Karpas-422 (cell line): ENCODE data around the gene RPS15. TPM values are rescaled to one million over a fixed set of nuclear protein-coding genes. Genes with fewer than 3 reads are reported as not detected.

Experiments used
- DNase-seq: peaks from one replicate; pipeline ENCODE4 v3.0.0-alpha.2; 2015
- H2AFZ ChIP-seq: fragments of 200-600 bp; sonication (generic); 2 replicates; pipeline ENCODE4 v1.6.1; 2014; ENCODE audit warnings: antibody characterized with exemption, low read length, mixed read lengths
- H3K27ac ChIP-seq: fragments of 200-600 bp; sonication (generic); 2 replicates; pipeline ENCODE4 v1.5.1; 2014; ENCODE audit warnings: mild to moderate bottlenecking, low read length, moderate library complexity
- H3K27me3 ChIP-seq: fragments of 200-600 bp; sonication (generic); 2 replicates; pipeline ENCODE4 v1.6.1; 2014; ENCODE audit warnings: low read length, mixed read lengths
- H3K36me3 ChIP-seq: fragments of 200-600 bp; sonication (generic); 2 replicates; pipeline ENCODE4 v1.6.1; 2014; ENCODE audit warnings: low read length, mixed read lengths; ENCODE audit not compliant: insufficient read depth
- H3K4me1 ChIP-seq: fragments of 200-600 bp; sonication (generic); 2 replicates; pipeline ENCODE4 v1.6.1; 2014; ENCODE audit warnings: mild to moderate bottlenecking, low read length, mixed read lengths
- H3K4me2 ChIP-seq: fragments of 200-600 bp; sonication (generic); 2 replicates; pipeline ENCODE4 v1.6.1; 2014; ENCODE audit warnings: low read length, low read depth, mild to moderate bottlenecking; ENCODE audit not compliant: poor library complexity, severe bottlenecking
- H3K4me3 ChIP-seq: fragments of 200-600 bp; sonication (generic); 2 replicates; pipeline ENCODE4 v1.5.1; 2014; ENCODE audit warnings: mild to moderate bottlenecking, antibody characterized with exemption, low read length, mixed read lengths
- H3K79me2 ChIP-seq: fragments of 200-600 bp; sonication (generic); 2 replicates; pipeline ENCODE4 v1.6.1; 2014; ENCODE audit warnings: mild to moderate bottlenecking, low read length, mixed read lengths
- H3K9ac ChIP-seq: fragments of 200-600 bp; sonication (generic); 2 replicates; pipeline ENCODE4 v1.6.0; 2014; ENCODE audit warnings: low read length
- H3K9me2 ChIP-seq: fragments of 200-600 bp; sonication (generic), shearing (Covaris generic); replicated peaks from 2 replicates; pipeline ENCODE4 v1.6.0; 2014; ENCODE audit warnings: mild to moderate bottlenecking, low read length, moderate library complexity; ENCODE audit not compliant: insufficient read depth
- H3K9me3 ChIP-seq: fragments of 300-700, 200-600 bp; sonication (generic); 2 replicates; pipeline ENCODE4 v1.6.1; 2014; ENCODE audit warnings: low read length, mixed read lengths
- H4K20me1 ChIP-seq: fragments of 200-600 bp; sonication (generic); 2 replicates; pipeline ENCODE4 v1.6.1; 2014; ENCODE audit warnings: mild to moderate bottlenecking, antibody characterized with exemption, low read length, low read depth; ENCODE audit not compliant: insufficient read depth
- total RNA-seq: library from RNA; depleted of rRNA; stranded (reverse); fragments of >200 nt; shearing (Covaris generic); gene quantifications from 2 replicates; pipeline ENCODE4 v1.2.3, GENCODE V29; 2014; ENCODE audit warnings: low replicate concordance

RPS15 gene
- total RNA-seq, 1 experiment from 2014 or later, result 2,088 TPM

GRCh38 chr19:1460033-1460995, 22.1 kb downstream of the RPS15 start:
- Histone ChIP-seq H3K4me1 (no peaks in the 10 kb centered on the region), H3K9me3 (no peaks in the 10 kb centered on the region)

GRCh38 chr19:1461862-1462261, 23.7 kb downstream of the RPS15 start:
- H3K27me3 ChIP-seq, result no peaks in the 10 kb centered on the region
- DNase-seq, result no peak
- H3K9ac ChIP-seq, result no peak overlapping the region

More at GRCh38 chr19:1460033-1460995, 22.1 kb downstream of the RPS15 start:
- H4K20me1 ChIP-seq, result no peaks in the 10 kb centered on the region
- no peak overlapping the region for H3K4me3 ChIP-seq
- no peak overlapping the region for H2AFZ ChIP-seq
- no peak overlapping the region for H3K4me2 ChIP-seq
- H3K79me2 ChIP-seq, result no peaks in the 10 kb centered on the region
- no peak overlapping the region for H3K27ac ChIP-seq
- DNase-seq, result no peak
- no peaks in the 10 kb centered on the region for H3K27me3 ChIP-seq
- no peak overlapping the region for H3K9ac ChIP-seq
- no peaks in the 10 kb centered on the region for H3K36me3 ChIP-seq
- H3K9me2 ChIP-seq, result no peaks in the 10 kb centered on the region

GRCh38 chr19:1465191-1466016, 27.2 kb downstream of the RPS15 start:
- H3K4me1 ChIP-seq, result peaks cover 11% of the 10 kb centered on the region
- H2AFZ ChIP-seq, result no peak overlapping the region
- no peak for DNase-seq
- no peak overlapping the region for H3K4me3 ChIP-seq
- H3K9me2 ChIP-seq, result no peaks in the 10 kb centered on the region
- H3K27me3 ChIP-seq, result no peaks in the 10 kb centered on the region
- no peaks in the 10 kb centered on the region for H3K36me3 ChIP-seq
- H3K27ac ChIP-seq, result no peak overlapping the region
- no peaks in the 10 kb centered on the region for H3K9me3 ChIP-seq
- peaks cover 7% of the 10 kb centered on the region; the same call in 1 of the 2 replicates for H4K20me1 ChIP-seq
- H3K4me2 ChIP-seq, result no peak overlapping the region
- no peak overlapping the region for H3K9ac ChIP-seq
- no peaks in the 10 kb centered on the region for H3K79me2 ChIP-seq

More at GRCh38 chr19:1461862-1462261, 23.7 kb downstream of the RPS15 start:
- no peaks in the 10 kb centered on the region for H3K9me2 ChIP-seq
- no peaks in the 10 kb centered on the region for H3K36me3 ChIP-seq
- H2AFZ ChIP-seq, result no peak overlapping the region
- no peaks in the 10 kb centered on the region for H4K20me1 ChIP-seq
- no peaks in the 10 kb centered on the region for H3K9me3 ChIP-seq
- H3K4me1 ChIP-seq, result no peaks in the 10 kb centered on the region
- H3K4me3 ChIP-seq, result no peak overlapping the region
- no peak overlapping the region for H3K4me2 ChIP-seq
- no peaks in the 10 kb centered on the region for H3K79me2 ChIP-seq
- H3K27ac ChIP-seq, result no peak overlapping the region

- Histone ChIP-seq H4K20me1 (peaks cover 11% of the 10 kb centered on the region; the same call in 1 of the 2 replicates), H3K36me3 (no peaks in the 10 kb centered on the region), H3K27ac (no peak overlapping the region), H3K4me3 (no peak overlapping the region), H3K27me3 (no peaks in the 10 kb centered on the region), H3K4me2 (no peak overlapping the region), H3K9ac (no peak overlapping the region), H2AFZ (no peak overlapping the region), H3K79me2 (no peaks in the 10 kb centered on the region), H3K4me1 (peaks cover 15% of the 10 kb centered on the region), H3K9me3 (no peaks in the 10 kb centered on the region), H3K9me2 (no peaks in the 10 kb centered on the region)
- no peak for DNase-seq
Observed at GRCh38 chr19:1466018-1466460, 27.8 kb downstream of the RPS15 start.

GRCh38 chr19:1466461-1467214, 28.4 kb downstream of the RPS15 start:
- Histone ChIP-seq H3K4me2 (no peak overlapping the region), H3K9me2 (no peaks in the 10 kb centered on the region), H3K4me1 (peaks cover 21% of the 10 kb centered on the region), H4K20me1 (peaks cover 17% of the 10 kb centered on the region; the same call in 1 of the 2 replicates), H3K4me3 (no peak overlapping the region), H2AFZ (no peak overlapping the region), H3K9me3 (no peaks in the 10 kb centered on the region), H3K9ac (no peak overlapping the region), H3K27ac (no peak overlapping the region), H3K36me3 (no peaks in the 10 kb centered on the region), H3K27me3 (no peaks in the 10 kb centered on the region), H3K79me2 (no peaks in the 10 kb centered on the region)
- no peak for DNase-seq

GRCh38 chr19:1467215-1467489, 29.0 kb downstream of the RPS15 start:
- Histone ChIP-seq H3K9me3 (no peaks in the 10 kb centered on the region), H3K79me2 (no peaks in the 10 kb centered on the region), H3K27ac (no peak overlapping the region), H2AFZ (no peak overlapping the region), H4K20me1 (peaks cover 22% of the 10 kb centered on the region; the same call in 1 of the 2 replicates), H3K4me1 (peaks cover 21% of the 10 kb centered on the region), H3K36me3 (no peaks in the 10 kb centered on the region), H3K4me2 (no peak overlapping the region), H3K27me3 (no peaks in the 10 kb centered on the region), H3K9ac (no peak overlapping the region), H3K4me3 (no peak overlapping the region), H3K9me2 (no peaks in the 10 kb centered on the region)
- DNase-seq, result no peak

GRCh38 chr19:1467490-1468273, 29.5 kb downstream of the RPS15 start:
- Histone ChIP-seq H3K4me2 (peak overlapping the region; percentile 65), H3K36me3 (no peaks in the 10 kb centered on the region), H3K79me2 (no peaks in the 10 kb centered on the region), H3K27me3 (no peaks in the 10 kb centered on the region), H3K4me3 (no peak overlapping the region), H3K27ac (no peak overlapping the region), H4K20me1 (peaks cover 27% of the 10 kb centered on the region; the same call in 1 of the 2 replicates), H3K9me2 (no peaks in the 10 kb centered on the region), H3K9ac (no peak overlapping the region), H3K9me3 (no peaks in the 10 kb centered on the region), H3K4me1 (peaks cover 21% of the 10 kb centered on the region), H2AFZ (no peak overlapping the region)
- no peak for DNase-seq
